NK-92 treated with Interleukin-12 subunit alpha and Interleukin-12 subunit beta, amount 100 ng/mL, for 24 hours (cell line): ENCODE results near the gene ZNF609.

ENCODE experiments used
- DNase-seq: peaks from one replicate; lab custom pipeline; 2025; lab: John Stamatoyannopoulos, UW

The ZNF609 gene

DNA sequence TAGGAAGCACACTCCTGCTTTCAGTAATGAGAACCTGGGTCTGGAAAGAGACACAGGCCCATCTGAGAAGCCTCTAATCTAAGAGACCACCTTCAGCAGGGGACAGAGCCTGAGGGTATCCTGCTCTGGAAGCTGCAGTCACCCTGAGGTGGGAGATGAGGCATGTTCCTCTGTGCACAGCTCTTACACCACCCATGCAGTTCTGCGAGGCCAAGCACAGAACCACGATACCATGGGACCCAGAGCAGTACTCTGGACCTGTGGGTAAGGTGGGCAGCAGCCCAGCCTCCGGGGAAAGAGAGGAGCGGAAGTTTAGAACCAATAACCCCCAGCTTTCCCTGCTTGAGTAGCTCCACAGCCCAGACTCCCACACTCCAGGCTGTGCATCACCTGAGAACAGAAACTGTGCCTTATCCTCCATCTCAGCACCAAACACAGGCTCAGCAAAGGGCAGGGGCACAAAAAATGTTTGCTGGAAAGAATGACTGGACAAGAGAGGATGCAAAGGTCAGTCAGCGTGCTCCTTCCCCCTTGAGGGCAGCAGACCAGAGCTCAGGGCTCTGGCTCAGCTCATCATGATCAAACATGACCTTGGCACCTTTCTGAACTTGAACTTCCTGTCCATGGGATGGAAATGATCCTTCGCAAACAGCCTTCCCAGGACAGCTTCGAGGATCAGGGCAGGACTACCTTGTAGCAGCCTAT lies 271.9 kb downstream of the ZNF609 start:
- DNase-seq = no peak
